B cell (primary cell): Measurements from ENCODE around the gene GNAL. TPM values are rescaled to one million over a fixed set of nuclear protein-coding genes. Genes with fewer than 3 reads are reported as not detected.
"Not testable (repeated sequence)": the region's sequence is repeated elsewhere in the genome, so short reads cannot be mapped to it uniquely, and the experiment has no call there.

ENCODE experiments used
- ATAC-seq: fragments of 200-7000 bp; cut with Tn5 transposase; one replicate; pipeline ENCODE4 v1.10.0; 2021; ENCODE audit warnings: low read depth, mild to moderate bottlenecking, moderate number of reproducible peaks, moderate library complexity
- CTCF ChIA-PET: fragments of 350-600 bp; sonication (Branson Sonifier 250); formaldehyde crosslinking; loops from one replicate; lab custom pipeline; 2021; ENCODE audit warnings: antibody characterized with exemption, inconsistent platforms; lab: Charles Lee
- POLR2A ChIA-PET: fragments of 350-600 bp; sonication (Branson Sonifier 250); formaldehyde crosslinking; loops from one replicate; lab custom pipeline; 2021; ENCODE audit warnings: antibody characterized with exemption; lab: Charles Lee
- DNase-seq: peaks from one replicate; pipeline ENCODE4 v3.0.0; 2013
- H2AFZ ChIP-seq: 2 replicates; pipeline ENCODE4 v1.6.1; 2012; ENCODE audit warnings: mild to moderate bottlenecking, low read depth, low read length; ENCODE audit not compliant: insufficient read depth, poor library complexity, severe bottlenecking
- H3K27ac ChIP-seq, 2 donors: 1 replicate in 1 of 2; 2 replicates in 1 of 2; pipeline ENCODE4 v1.5.1; 2012 to 2013; ENCODE audit warnings: low read length in 2 of 2, mild to moderate bottlenecking in 2 of 2, moderate library complexity in 1 of 2
- H3K27me3 ChIP-seq, 4 experiments: fragments of 200-600 bp in 1 of 4; sonication (generic) in 1 of 4; replicated peaks in 1 of 4; 1 replicate in 2 of 4; 2 replicates in 2 of 4; pipeline versions ENCODE4 v1.6.1 to v1.7.0; 2013 to 2016; ENCODE audit warnings: low read length in 3 of 4, mild to moderate bottlenecking in 2 of 4, mixed read lengths in 1 of 4, moderate library complexity in 1 of 4; ENCODE audit not compliant: insufficient read depth in 4 of 4, control insufficient read depth in 3 of 4; ENCODE audit errors: control extremely low read depth in 1 of 4
- H3K36me3 ChIP-seq, 2 experiments: replicated peaks in 1 of 2; 1 replicate in 1 of 2; 2 replicates in 1 of 2; pipeline versions ENCODE4 v1.6.1 to v1.7.1; 2013; ENCODE audit warnings: low read length in 1 of 2; ENCODE audit not compliant: insufficient read depth in 2 of 2, control insufficient read depth in 1 of 2; ENCODE audit errors: control extremely low read depth in 1 of 2, extremely low read depth in 1 of 2
- H3K4me1 ChIP-seq, 2 donors: fragments of 200-600 bp in 1 of 2; sonication (generic) in 1 of 2; 1 replicate in 1 of 2; 2 replicates in 1 of 2; pipeline versions ENCODE4 v1.5.1 to v1.6.1; 2013 to 2017; ENCODE audit warnings: low read length in 2 of 2; ENCODE audit not compliant: control insufficient read depth in 2 of 2, insufficient read depth in 2 of 2
- H3K4me2 ChIP-seq: replicated peaks from 2 replicates; pipeline ENCODE3; 2012; ENCODE audit warnings: mild to moderate bottlenecking, low read depth, low read length; ENCODE audit not compliant: poor library complexity, severe bottlenecking
- H3K4me3 ChIP-seq, 5 experiments: fragments of 200-600 bp in 1 of 5; sonication (generic) in 1 of 5; 1 replicate in 3 of 5; 2 replicates in 2 of 5; pipeline versions ENCODE4 v1.5.1 to v1.7.0; 2011 to 2016; ENCODE audit warnings: low read length in 4 of 5, mild to moderate bottlenecking in 4 of 5, low read depth in 2 of 5, control low read depth in 1 of 5, moderate library complexity in 1 of 5; ENCODE audit not compliant: insufficient read depth in 1 of 5; ENCODE audit errors: control extremely low read depth in 1 of 5, extremely low read depth in 1 of 5
- H3K79me2 ChIP-seq: fragments of 200-600 bp; sonication (generic); one replicate; pipeline ENCODE4 v1.6.0; 2016; ENCODE audit warnings: low read length; ENCODE audit not compliant: control insufficient read depth, insufficient read depth
- H3K9ac ChIP-seq: fragments of 200-600 bp; sonication (generic); 2 replicates; pipeline ENCODE4 v1.6.1; 2017; ENCODE audit warnings: mild to moderate bottlenecking, low read length, moderate library complexity
- H3K9me3 ChIP-seq, 3 donors: one replicate each; pipeline versions ENCODE4 v1.6.1 to v1.7.1; 2013; ENCODE audit warnings: low read length in 2 of 3; ENCODE audit not compliant: control insufficient read depth in 2 of 3, insufficient read depth in 1 of 3; ENCODE audit errors: control extremely low read depth in 1 of 3
- H4K20me1 ChIP-seq: 2 replicates; pipeline ENCODE4 v1.6.0; 2012; ENCODE audit warnings: mild to moderate bottlenecking, low read length; ENCODE audit not compliant: insufficient read depth, control insufficient read depth, poor library complexity, severe bottlenecking
- H3K27ac Mint-ChIP-seq: one replicate; pipeline ENCODE4 v1.8.0; 2021; ENCODE audit warnings: mixed read lengths
- H3K27me3 Mint-ChIP-seq: one replicate; pipeline ENCODE4 v1.8.0; 2021; ENCODE audit warnings: mixed read lengths
- H3K4me1 Mint-ChIP-seq: one replicate; pipeline ENCODE4 v1.8.0; 2021; ENCODE audit warnings: mixed read lengths
- H3K4me3 Mint-ChIP-seq: one replicate; pipeline ENCODE4 v1.8.0; 2021; ENCODE audit warnings: mixed read lengths
- H3K9me3 Mint-ChIP-seq: one replicate; pipeline ENCODE4 v1.8.0; 2022; ENCODE audit warnings: mixed read lengths; ENCODE audit not compliant: insufficient read depth
- EZH2 ChIP-seq: IDR thresholded peaks from 2 replicates; pipeline ENCODE4 v1.6.1; 2012; ENCODE audit warnings: borderline replicate concordance, low read depth, mild to moderate bottlenecking, moderate library complexity, low read length; ENCODE audit not compliant: insufficient read depth, poor library complexity, severe bottlenecking
- WGBS: methylation state at CpG from one replicate; pipeline ENCODE4 v1.1.5; 2013; ENCODE audit warnings: missing lambda C conversion rate; ENCODE audit not compliant: insufficient coverage; 5-methylcytosine and 5-hydroxymethylcytosine counted together
- intact Hi-C: fragments of 100-400 bp; cut with micrococcal nuclease; formaldehyde crosslinking; loops from one replicate; pipeline ENCODE4 v1.10.0; 2022
- polyA plus RNA-seq: library from polyadenylated mRNA; depleted of rRNA; stranded (reverse); fragments of >200 nt; gene quantifications from 2 replicates; pipeline ENCODE4 v1.2.3, GENCODE V29; 2012
- total RNA-seq, 2 donors: library from RNA; stranded (reverse); fragments of 120-200 nt in 1 of 2; gene quantifications; 1 replicate in 1 of 2; 2 replicates in 1 of 2; pipeline versions ENCODE4 v1.2.3 to v1.2.4, GENCODE V29; 2013 to 2022
- TF ChIP-seq, protein P1 (sequence below): fragments of 200-600 bp; IDR thresholded peaks from one replicate; pipeline ENCODE4 v1.8.0; 2022; ENCODE audit warnings: antibody characterized with exemption, mild to moderate bottlenecking

The GNAL gene
- total and polyA plus RNA-seq, 2 donors (not counting 1 experiment from before 2014, with no cell fraction given) = 0.01 to 0.12 TPM

DNA sequence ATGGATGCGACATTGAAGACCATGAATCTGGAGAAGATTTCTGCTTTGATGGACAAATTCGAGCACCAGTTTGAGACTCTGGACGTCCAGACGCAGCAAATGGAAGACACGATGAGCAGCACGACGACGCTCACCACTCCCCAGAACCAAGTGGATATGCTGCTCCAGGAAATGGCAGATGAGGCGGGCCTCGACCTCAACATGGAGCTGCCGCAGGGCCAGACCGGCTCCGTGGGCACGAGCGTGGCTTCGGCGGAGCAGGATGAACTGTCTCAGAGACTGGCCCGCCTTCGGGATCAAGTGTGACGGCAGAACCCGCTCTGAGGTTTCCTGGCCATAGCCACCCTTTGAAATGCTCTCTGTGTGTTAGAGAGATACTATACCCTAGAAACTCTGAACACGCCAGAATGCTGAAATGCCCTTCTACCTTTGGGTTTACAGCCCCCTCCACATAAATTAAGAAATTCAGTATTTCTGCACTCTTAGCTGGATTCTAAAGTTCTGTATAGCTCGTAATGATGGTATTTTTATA, 162.8 kb downstream of the GNAL start:
- Histone ChIP-seq H3K27me3 (no peaks in the 10 kb centered on the region), H3K4me1 (peaks cover 28 to 31% of the 10 kb centered on the region in 2 donors), H3K9me3 (no peaks in the 10 kb centered on the region), H3K27ac (peak overlapping the region; percentile 93 to 97), H2AFZ (peak overlapping the region; percentile 62), H3K4me3 (peak overlapping the region; percentile 85 to 100 (median 98)), H4K20me1 (peaks cover 20% of the 10 kb centered on the region), H3K36me3 (peaks cover 0 to 13% of the 10 kb centered on the region in 2 experiments), H3K9ac (peak overlapping the region; percentile 100), H3K79me2 (peaks cover 25% of the 10 kb centered on the region), H3K4me2 (peak overlapping the region; percentile 82)
- POLR2A ChIA-PET = no interaction called here
- DNase-seq (peak; percentile 68), ATAC-seq (peak; percentile 6)
- under 1% methylated on average over 21 of the region's 23 CpGs for WGBS
- Mint-ChIP-seq H3K27ac (peak overlapping the region; percentile 99), H3K9me3 (no peaks in the 10 kb centered on the region), H3K4me3 (peak overlapping the region; percentile 100), H3K4me1 (peaks cover 34% of the 10 kb centered on the region), H3K27me3 (no peaks in the 10 kb centered on the region)
- intact Hi-C loops = loop anchor here (1.0 to 5.0 kb wide), 7 partner anchors 31 to 1939 kb away; partner anchors contain the start of genes CEP76, IMPA2, MPPE1 and PSMG2
- TF ChIP-seq, protein P1, sequence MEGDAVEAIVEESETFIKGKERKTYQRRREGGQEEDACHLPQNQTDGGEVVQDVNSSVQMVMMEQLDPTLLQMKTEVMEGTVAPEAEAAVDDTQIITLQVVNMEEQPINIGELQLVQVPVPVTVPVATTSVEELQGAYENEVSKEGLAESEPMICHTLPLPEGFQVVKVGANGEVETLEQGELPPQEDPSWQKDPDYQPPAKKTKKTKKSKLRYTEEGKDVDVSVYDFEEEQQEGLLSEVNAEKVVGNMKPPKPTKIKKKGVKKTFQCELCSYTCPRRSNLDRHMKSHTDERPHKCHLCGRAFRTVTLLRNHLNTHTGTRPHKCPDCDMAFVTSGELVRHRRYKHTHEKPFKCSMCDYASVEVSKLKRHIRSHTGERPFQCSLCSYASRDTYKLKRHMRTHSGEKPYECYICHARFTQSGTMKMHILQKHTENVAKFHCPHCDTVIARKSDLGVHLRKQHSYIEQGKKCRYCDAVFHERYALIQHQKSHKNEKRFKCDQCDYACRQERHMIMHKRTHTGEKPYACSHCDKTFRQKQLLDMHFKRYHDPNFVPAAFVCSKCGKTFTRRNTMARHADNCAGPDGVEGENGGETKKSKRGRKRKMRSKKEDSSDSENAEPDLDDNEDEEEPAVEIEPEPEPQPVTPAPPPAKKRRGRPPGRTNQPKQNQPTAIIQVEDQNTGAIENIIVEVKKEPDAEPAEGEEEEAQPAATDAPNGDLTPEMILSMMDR = no peak
- no peak for TF ChIP-seq EZH2
- CTCF ChIA-PET = interaction anchor here (1.2 kb wide), 1 partner anchor 56 kb away, joined by 3 read pairs; no protein-coding TSS in a partner anchor

DNA sequence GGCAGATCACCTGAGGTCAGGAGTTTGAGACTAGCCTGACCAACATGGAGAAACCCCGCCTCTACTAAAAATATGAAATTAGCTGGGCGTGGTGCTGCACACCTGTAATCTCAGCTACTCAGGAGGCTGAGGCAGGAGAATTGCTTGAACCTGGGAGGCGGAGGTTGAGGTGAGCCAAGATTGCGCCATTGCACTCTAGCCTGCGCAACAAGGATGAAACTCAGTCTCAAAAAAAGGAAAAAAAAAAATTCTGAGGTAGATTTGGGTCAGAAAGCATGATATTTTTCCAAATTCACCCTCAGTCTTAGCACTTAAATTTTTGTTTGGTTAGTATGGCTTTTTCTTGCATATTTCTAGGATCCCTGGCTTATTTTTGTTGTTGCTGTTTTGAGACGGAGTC, 165.5 kb downstream of the GNAL start:
- H4K20me1 ChIP-seq = peaks cover 20% of the 10 kb centered on the region
- peak overlapping the region; percentile 23 for H3K4me3 Mint-ChIP-seq

More for the DNA sequence above, 165.5 kb downstream of the GNAL start:
- CTCF ChIA-PET, H2AFZ ChIP-seq, ATAC-seq, H3K27me3 ChIP-seq, H3K4me2 ChIP-seq, H3K4me3 ChIP-seq, H3K9me3 ChIP-seq, POLR2A ChIA-PET, H3K27ac Mint-ChIP-seq, DNase-seq, H3K27ac ChIP-seq, H3K27me3 Mint-ChIP-seq, H3K9ac ChIP-seq, H3K9me3 Mint-ChIP-seq: not testable (repeated sequence)
- peaks cover 36% of the 10 kb centered on the region for H3K4me1 Mint-ChIP-seq
- H3K36me3 ChIP-seq = peaks cover 0 to 13% of the 10 kb centered on the region in 2 experiments
- intact Hi-C loops = loop anchor here (5.0 kb wide), 1 partner anchor 848 kb away; the partner anchor contains the start of genes CEP76 and PSMG2
- 78% methylated on average over 2 of the region's 6 CpGs for WGBS
- peaks cover 25% of the 10 kb centered on the region for H3K79me2 ChIP-seq
- peaks cover 27 to 31% of the 10 kb centered on the region in 2 donors for H3K4me1 ChIP-seq
